Gastrocnemius medialis (tissue), 4 donors: ENCODE results near the gene FBLN2. TPM values are rescaled to one million over a fixed set of nuclear protein-coding genes. Genes with fewer than 3 reads are reported as not detected.

ENCODE experiments used
- ATAC-seq, 2 donors: fragments of 150-250 bp; one replicate each; pipeline ENCODE4 v1.9.1; 2016
- DNase-seq, 2 donors: peaks; one replicate each; pipeline ENCODE4 v3.0.0-alpha.2; 2019
- H3K27ac ChIP-seq, 4 donors: fragments of 200-600 bp; sonication (generic); 1 replicate in 1 of 4; 2 replicates in 3 of 4; pipeline ENCODE4 v1.5.1; 2016 to 2018; ENCODE audit warnings: mild to moderate bottlenecking in 2 of 4, moderate library complexity in 1 of 4
- H3K27me3 ChIP-seq, 3 donors: fragments of 200-600 bp; sonication (generic) in 2 of 3; 1 replicate in 1 of 3; 2 replicates in 2 of 3; pipeline versions ENCODE4 v1.5.1 to v1.6.0; 2016 to 2019; ENCODE audit warnings: mild to moderate bottlenecking in 1 of 3, moderate library complexity in 1 of 3
- H3K36me3 ChIP-seq, 2 donors: fragments of 200-600 bp; sonication (generic) in 1 of 2; one replicate each; pipeline ENCODE4 v1.5.1; 2017 to 2018
- H3K4me1 ChIP-seq, 2 donors: fragments of 200-600 bp; sonication (generic) in 1 of 2; one replicate each; pipeline ENCODE4 v1.5.1; 2016 to 2017; ENCODE audit warnings: mild to moderate bottlenecking in 2 of 2
- H3K4me3 ChIP-seq, 4 donors: fragments of 200-600 bp; sonication (generic) in 3 of 4; 1 replicate in 1 of 4; 2 replicates in 3 of 4; pipeline ENCODE4 v1.5.1; 2016 to 2019; ENCODE audit warnings: mild to moderate bottlenecking in 2 of 4
- H3K9me3 ChIP-seq, 3 donors: fragments of 200-600 bp; sonication (generic) in 2 of 3; 1 replicate in 1 of 3; 2 replicates in 2 of 3; pipeline ENCODE4 v1.5.1; 2016 to 2019
- POLR2A ChIP-seq, 2 donors: fragments of 450-650 bp; IDR thresholded peaks; one replicate each; pipeline ENCODE4 v1.6.1; 2017; ENCODE audit warnings: antibody characterized with exemption in 2 of 2, mild to moderate bottlenecking in 2 of 2, moderate library complexity in 2 of 2
- in situ Hi-C, 4 donors: fragments of 200-750 bp; cut with MboI; loops; one replicate each; pipeline versions ENCODE4 v1.15.0 to v1.8.0; 2017; ENCODE audit warnings: low sequenced_read_pairs in 4 of 4
- intact Hi-C: fragments of 100-400 bp; cut with DNase I; formaldehyde crosslinking; loops from one replicate; pipeline ENCODE4 v1.15.1; 2023; ENCODE audit warnings: low total_unique reads
- total RNA-seq, 4 donors: library from RNA; depleted of rRNA; stranded (reverse); fragments of >200 nt; gene quantifications; one replicate each; pipeline versions ENCODE4 v1.1.0 to v1.2.3, GENCODE V29; 2016
- TF ChIP-seq, protein P1 (sequence below), 5 experiments: fragments of 450-650 bp in 3 of 5; fragments of 200-600 bp in 2 of 5; sonication (generic) in 2 of 5; IDR thresholded peaks in 4 of 5; conservative IDR thresholded peaks in 1 of 5; 1 replicate in 4 of 5; 2 replicates in 1 of 5; pipeline ENCODE4 v1.5.1; 2016 to 2019; ENCODE audit warnings: antibody characterized with exemption in 5 of 5, mild to moderate bottlenecking in 3 of 5, moderate library complexity in 3 of 5

FBLN2 gene
- total RNA-seq, 4 donors from 2014 or later, result 28.9 to 45.7 (median 34.0) TPM

- H3K36me3 ChIP-seq, result no peaks in the 10 kb centered on the region
- ATAC-seq (no peak), DNase-seq (no peak)
- H3K4me1 ChIP-seq, result no peaks in the 10 kb centered on the region
- no peaks in the 10 kb centered on the region for H3K9me3 ChIP-seq
- H3K4me3 ChIP-seq, result no peak overlapping the region
- intact Hi-C loops, result no loop called here
- TF ChIP-seq, protein P1, sequence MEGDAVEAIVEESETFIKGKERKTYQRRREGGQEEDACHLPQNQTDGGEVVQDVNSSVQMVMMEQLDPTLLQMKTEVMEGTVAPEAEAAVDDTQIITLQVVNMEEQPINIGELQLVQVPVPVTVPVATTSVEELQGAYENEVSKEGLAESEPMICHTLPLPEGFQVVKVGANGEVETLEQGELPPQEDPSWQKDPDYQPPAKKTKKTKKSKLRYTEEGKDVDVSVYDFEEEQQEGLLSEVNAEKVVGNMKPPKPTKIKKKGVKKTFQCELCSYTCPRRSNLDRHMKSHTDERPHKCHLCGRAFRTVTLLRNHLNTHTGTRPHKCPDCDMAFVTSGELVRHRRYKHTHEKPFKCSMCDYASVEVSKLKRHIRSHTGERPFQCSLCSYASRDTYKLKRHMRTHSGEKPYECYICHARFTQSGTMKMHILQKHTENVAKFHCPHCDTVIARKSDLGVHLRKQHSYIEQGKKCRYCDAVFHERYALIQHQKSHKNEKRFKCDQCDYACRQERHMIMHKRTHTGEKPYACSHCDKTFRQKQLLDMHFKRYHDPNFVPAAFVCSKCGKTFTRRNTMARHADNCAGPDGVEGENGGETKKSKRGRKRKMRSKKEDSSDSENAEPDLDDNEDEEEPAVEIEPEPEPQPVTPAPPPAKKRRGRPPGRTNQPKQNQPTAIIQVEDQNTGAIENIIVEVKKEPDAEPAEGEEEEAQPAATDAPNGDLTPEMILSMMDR (IDR thresholded peaks at IDR 0.05 in 4 of 5, conservative IDR thresholded peaks at IDR 0.05 in 1 of 5), result no peak
- no peak for TF ChIP-seq POLR2A (IDR thresholded peaks at IDR 0.05)
- no peak overlapping the region for H3K27ac ChIP-seq
- in situ Hi-C loops, result no loop called here
- H3K27me3 ChIP-seq, result no peaks in the 10 kb centered on the region
These were observed 6.8 kb upstream of the FBLN2 start for GRCh38 chr3:13542142-13542541.

GRCh38 chr3:13543253-13543652, 5.7 kb upstream of the FBLN2 start:
- intact Hi-C loops, result no loop called here
- H3K9me3 ChIP-seq, result no peaks in the 10 kb centered on the region

GRCh38 chr3:13544293-13544831, 4.6 kb upstream of the FBLN2 start:
- Histone ChIP-seq H3K36me3 (no peaks in the 10 kb centered on the region), H3K9me3 (no peaks in the 10 kb centered on the region), H3K27ac (peak overlapping the region; percentile 30 to 57 (median 49)), H3K4me3 (no peak overlapping the region), H3K27me3 (peaks cover 5 to 10% (median 9%) of the 10 kb centered on the region in 3 donors), H3K4me1 (no peaks in the 10 kb centered on the region)
- no peak for ATAC-seq
- intact Hi-C loops, result no loop called here
- no peak for TF ChIP-seq POLR2A (IDR thresholded peaks at IDR 0.05)
- TF ChIP-seq, protein P1 (IDR thresholded peaks at IDR 0.05 in 4 of 5, conservative IDR thresholded peaks at IDR 0.05 in 1 of 5), result no peak
- no peak for DNase-seq
- in situ Hi-C loops, result no loop called here

More at GRCh38 chr3:13543253-13543652, 5.7 kb upstream of the FBLN2 start:
- no peak overlapping the region for H3K4me3 ChIP-seq
- H3K27me3 ChIP-seq, result peaks cover 0 to 6% (median 4%) of the 10 kb centered on the region in 3 donors
- no peaks in the 10 kb centered on the region for H3K36me3 ChIP-seq
- in situ Hi-C loops, result no loop called here
- peak; percentile 58 to 81 for DNase-seq
- H3K27ac ChIP-seq, result peak overlapping the region; percentile 38 to 60 (median 52)
- TF ChIP-seq, protein P1 (IDR thresholded peaks at IDR 0.05 in 4 of 5, conservative IDR thresholded peaks at IDR 0.05 in 1 of 5), result no peak
- peak in 1 of 2 donors; percentile 23 for TF ChIP-seq POLR2A (IDR thresholded peaks at IDR 0.05)
- H3K4me1 ChIP-seq, result no peaks in the 10 kb centered on the region
- ATAC-seq, result peak; percentile 70 to 79

DNA sequence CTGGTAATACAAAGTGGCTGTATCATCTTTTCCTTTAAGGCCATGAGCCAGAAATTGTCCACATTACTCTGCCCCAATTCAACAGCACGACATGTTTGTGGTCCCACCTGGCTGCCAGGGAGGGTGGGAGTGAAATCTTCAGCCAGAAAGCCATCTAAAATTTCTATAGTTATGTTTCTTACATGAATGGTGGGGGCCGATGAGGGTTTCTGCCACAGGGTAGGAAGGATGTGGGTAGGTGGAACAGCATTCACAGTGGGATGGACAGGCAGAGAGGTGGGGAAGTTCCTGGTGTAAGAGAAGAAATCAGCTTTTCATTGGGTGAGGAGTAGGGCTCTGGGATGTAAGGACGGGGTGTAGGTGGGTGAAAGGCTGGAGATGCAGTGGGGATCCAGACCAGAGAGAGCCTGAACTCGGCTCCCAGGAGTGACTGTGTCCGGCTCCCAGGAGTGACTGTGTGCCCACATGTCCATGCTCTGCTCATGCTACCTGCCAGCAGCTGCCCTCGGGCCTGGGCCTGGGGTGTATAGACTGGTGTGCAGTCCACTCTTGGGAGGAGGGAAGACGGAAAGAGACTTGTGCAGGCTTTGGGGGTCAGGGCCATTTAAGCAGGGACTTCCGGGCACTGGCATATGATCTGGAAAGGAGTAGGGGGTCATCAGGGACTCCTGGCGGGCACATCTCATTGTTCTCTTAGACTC, 3.8 kb upstream of the FBLN2 start:
- H3K36me3 ChIP-seq, result no peaks in the 10 kb centered on the region
- peaks cover 9 to 17% (median 12%) of the 10 kb centered on the region in 3 donors for H3K27me3 ChIP-seq
- ATAC-seq (no peak), DNase-seq (no peak)
- intact Hi-C loops, result no loop called here
- TF ChIP-seq, protein P1 (IDR thresholded peaks at IDR 0.05 in 4 of 5, conservative IDR thresholded peaks at IDR 0.05 in 1 of 5), result no peak
- no peak for TF ChIP-seq POLR2A (IDR thresholded peaks at IDR 0.05)
- no peak overlapping the region for H3K4me3 ChIP-seq
- no peaks in the 10 kb centered on the region for H3K9me3 ChIP-seq
- in situ Hi-C loops, result no loop called here
- peak overlapping the region in 1 of 4 donors; percentile 46 for H3K27ac ChIP-seq
- no peaks in the 10 kb centered on the region for H3K4me1 ChIP-seq
